GM11168 (cell line): Measurements from ENCODE around the gene FBXO31.

Experiments
- in situ Hi-C: fragments of 300-500 bp; cut with MboI; formaldehyde crosslinking; loops from one replicate; pipeline ENCODE4 v1.12.0; 2022; ENCODE audit warnings: low sequenced_read_pairs; ENCODE audit not compliant: unreplicated experiment

FBXO31 gene

DNA sequence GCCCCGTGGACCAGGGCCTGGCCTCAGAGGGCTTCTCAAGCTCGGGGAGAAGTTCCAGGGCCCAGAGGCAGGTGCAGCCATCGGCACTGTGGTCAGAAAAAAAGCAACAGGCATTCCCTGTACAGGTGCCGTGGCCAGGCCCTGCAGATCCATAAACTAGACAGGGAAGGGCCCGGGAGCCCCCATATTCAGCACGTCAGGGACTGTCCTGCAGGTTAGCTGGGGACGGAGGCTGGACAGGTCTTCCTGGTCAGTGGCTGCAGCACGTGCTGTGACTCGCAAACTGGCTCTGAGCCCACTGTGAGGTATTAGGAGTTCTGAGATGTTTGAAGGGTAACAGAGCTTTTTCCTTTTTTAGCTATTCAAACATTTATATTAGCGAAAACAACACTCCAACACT, 51.4 kb downstream of the FBXO31 start:
- in situ Hi-C loops, result no loop called here

DNA sequence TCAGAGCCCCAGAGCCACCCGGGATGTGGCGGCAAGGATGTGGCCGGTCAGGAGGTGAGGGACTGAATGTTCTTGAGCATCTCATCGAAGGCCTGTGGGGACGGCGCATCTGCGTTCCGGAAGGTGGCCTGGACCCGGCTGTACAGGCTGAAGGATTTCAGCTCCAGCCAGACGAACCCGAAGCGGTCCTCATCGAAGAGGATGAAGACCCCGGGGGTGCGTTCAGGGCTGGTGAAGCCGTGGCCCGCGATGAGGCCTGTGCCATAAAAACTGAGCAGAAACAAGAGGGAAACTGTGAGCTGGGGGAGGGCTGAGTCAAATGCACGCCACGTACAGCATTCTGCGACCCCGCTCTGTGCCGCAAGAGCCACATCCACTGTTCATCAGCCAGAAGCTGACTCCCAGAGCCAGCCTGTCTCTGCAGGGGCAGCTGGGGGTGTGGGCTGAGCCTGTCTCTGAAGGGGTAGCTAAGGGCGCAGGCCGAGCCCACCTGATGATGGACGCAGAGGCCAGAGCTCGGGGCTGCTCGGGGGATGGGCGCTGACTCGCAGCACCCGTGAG, 52.3 kb downstream of the FBXO31 start:
- in situ Hi-C loops, result no loop called here

DNA sequence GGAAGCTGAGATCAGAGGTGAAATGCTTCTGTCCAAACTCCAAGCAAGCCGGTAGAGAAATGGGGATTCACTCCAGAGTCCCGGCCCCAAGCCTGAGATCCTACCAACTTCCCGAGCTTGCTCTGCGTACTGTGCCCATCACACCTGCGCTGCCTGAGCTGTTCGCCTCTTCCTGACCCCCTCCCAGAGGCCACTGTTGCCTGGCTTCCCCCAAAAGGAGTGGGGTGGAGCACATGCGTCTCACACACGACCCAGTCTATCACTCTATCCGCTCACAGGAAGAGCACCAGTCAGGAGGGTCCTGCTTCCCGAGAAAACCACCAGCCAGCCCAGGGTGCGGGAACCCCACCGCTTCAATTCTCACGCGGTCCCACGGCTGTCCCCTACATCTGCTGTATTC, 52.9 kb downstream of the FBXO31 start:
- in situ Hi-C loops, result no loop called here

DNA sequence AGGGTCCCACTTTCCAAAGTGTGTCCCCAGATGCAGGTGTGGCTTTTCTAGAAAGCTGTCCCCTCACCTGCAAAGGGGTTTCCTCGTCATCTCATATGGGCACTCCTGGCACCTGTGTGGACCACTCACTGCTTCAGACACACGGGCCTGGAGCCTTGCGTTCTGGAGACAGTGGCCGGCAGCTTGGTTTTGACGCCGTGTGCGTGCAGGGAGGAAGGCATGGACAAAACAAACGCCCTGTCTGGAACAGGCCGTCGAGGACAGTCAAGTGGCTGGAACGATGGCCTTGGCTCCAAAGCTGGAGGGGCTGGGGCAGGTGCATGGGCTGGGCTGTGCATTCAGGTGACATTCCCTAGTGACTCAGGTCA, 53.3 kb downstream of the FBXO31 start:
- in situ Hi-C loops, result no loop called here

DNA sequence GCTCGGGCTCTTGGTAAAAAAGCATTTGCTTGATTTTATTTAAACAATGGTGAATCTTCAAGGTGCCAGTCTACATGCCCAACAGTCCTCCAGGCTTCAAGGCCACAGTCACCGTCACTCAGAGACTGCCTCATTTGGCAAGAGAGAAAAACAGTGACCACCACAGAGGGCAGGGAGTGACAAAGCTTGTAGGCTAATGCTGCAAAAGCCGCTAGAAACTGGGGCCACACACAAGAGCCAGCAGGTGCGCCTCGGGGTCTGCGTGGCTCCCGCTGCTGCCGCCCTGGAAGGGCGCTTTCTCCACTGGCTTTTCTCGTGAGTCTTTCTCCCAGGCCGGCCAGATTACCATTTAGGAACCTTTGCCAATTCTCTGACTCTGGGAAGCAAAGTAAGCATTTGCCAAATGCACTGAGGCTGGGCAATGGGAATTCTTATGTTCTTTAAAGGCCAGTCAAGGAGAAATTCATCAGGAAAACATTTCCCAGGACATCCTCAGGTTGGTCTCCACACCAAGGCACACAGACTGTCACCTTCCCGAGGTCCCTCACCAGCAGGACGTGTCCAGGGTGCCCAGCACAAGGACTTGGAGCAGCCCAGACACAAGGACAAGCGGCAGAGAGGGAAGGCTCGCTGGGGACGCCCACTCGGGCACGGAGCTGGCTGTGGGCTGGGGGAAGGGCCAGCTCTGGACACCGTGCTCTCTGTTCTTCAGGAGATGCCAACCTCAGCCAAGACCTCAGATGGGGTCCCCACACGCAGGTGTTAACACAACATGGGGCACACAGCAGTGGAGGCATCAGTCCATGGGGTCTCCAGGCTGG, 53.9 kb downstream of the FBXO31 start:
- in situ Hi-C loops, result no loop called here

DNA sequence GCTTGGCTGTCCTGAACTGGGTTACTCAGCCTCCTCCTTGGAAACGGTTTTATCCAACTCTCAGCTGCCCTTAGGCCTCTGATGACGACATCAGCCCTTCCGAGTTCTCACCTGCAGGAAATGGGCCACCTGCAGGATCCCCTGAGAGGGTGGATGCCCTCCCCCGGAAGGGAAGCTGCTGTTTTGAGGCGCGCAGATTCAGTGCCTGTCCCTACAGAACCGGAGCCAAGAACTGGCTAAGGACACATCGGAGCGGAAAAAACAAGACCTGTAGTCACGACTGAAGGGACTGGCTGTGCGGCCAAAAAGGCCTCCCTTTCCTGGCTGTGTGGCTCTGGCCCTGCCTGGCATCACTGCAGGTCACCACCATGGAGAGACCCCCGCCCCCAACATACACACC, 54.7 kb downstream of the FBXO31 start:
- in situ Hi-C loops, result no loop called here

DNA sequence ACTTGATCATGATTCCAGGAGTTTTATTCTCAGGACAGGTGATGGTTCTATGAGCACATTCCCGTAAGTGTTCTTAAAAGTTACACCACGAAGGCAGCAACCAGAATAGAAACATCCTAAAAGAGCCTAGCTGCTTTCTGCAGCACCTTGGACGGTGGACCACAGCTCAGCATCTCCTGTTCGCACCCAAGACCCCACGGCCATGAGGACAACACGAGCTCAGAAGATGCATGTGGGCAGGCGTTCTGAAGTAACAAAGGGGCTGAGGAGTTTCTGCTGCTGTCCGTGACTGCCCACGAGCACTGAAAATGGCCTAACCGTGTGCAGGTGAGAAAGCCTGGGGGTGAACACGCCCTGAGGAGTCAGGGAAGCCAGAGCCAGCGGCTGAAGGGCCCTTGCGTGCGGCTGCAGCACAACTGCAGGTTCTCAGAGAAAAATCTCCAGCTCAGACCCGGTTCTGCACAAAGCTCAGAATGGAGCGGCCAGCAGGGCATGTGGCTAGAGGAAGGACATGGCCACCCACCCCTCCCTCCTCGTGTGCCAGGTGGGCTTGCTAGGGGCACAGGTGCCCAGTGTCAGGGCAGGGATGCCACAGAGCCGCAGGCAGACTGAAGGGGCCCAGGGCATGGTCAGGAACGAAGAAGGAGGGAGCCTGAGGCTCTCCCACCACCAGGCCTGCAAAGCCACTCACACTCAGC, 55.6 kb downstream of the FBXO31 start:
- in situ Hi-C loops, result no loop called here

DNA sequence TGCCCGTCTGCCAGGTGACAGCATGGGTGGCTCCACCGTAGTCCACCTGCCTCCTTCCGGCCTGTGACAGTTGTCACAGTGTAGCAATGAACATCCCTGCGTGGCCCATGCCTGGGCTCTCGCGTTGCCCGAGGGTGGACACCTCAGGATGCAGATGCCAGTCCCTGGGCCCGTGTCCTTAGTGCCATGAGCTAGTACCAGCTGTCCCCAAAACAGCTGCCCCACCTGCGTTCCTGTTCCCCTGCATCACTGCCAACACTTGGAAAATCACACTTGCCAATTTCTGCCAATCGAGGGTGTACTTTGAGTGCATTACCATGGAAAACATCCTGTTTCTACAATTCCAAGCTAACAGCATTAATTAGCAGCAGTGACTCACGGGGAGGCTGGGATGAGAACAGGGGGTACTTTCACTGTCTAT, 57.4 kb downstream of the FBXO31 start:
- in situ Hi-C loops, result no loop called here

DNA sequence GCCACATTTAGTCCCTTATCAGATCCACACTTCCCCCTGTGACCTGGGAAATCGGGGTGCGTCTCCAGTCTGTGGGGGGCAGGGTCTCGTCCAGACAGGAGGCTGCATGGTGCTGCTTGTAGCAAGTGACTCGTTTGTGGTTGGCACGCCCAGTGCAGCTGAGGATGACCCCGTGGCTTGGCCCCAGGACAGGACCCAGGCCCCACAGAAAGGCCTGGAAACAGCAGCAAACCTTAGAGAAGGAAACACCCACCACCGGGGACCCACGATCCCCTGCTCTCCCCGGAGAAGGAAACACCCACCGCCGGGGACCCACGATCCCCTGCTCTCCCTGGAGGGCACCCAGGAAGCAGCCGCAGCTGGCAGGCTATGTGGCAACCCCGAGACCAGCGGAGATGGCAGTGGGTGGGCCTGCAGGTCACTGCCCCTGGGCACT, 58.1 kb downstream of the FBXO31 start:
- in situ Hi-C loops, result no loop called here

DNA sequence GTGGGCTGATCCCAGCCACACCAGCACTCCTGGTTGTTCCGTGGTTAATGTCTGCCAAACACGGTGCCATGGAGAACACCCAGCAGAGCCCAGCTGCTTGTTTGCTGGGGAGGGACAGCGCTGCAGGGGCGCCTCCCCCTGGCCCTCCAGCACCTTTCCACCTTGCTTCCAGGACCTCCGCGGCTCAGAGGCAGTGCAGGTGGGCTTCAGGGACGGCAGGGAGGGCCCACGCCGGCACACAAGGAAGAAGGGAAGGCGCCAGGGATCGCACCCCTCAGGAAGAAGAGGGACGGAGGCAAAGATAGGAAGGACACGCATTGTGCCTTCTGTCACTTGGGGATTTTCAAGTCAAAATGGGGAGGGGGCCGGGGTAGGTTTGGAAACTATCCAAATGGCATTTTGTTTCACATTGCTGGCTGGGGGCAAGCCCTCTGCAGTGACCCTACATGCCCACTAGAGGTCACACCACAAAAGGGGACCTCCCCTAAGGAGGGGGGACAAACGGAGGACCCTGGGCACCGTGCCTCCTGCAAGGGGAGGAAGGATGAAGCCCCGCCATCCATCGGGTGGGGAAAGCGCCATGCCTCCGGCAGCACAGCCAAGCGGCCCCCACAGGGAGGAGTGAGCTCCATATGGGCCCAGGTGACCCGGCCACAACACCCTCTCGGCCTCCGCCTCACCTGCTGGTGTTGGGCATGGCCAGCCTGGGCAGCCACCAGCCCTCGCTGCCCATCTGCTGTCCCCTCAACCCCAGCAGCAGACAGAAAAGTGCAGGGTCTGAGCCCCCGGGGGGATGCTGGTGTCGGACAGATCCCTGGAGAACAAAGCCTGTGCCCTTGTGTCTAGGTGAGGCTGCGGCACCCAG, 58.9 kb downstream of the FBXO31 start:
- in situ Hi-C loops, result no loop called here

DNA sequence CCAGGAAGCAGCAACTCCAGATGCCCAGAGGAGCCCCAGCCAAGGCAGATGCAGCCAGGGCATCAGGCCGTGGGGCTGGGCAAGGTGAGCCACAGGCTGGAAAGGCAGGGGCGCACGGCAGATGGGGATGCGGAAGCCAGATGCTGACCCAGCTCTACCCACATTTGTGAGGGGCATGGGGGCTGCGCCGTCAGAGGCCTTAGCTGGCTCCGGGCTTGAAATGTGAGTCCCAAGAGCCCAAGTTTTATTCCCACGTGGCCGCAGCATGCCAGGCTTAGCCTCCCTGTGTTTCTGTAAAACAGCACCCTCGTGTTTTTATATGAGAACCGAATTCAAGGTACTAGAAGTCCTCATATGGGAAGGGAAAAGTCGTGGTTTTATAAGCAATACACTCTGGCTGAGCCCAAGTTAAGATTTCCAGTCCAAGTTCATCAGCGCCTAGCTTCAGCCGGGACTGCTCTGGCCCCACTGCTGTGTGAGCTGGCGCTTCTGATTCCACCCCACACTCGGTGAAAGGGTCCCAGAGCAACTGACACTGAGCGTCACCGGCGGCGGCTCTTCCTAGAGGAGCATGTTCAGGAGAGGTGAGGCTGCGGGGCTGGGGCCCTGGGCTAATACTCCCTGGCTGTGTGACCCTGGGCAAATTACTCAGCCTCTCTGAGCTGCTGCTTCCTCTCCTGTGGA, 59.7 kb downstream of the FBXO31 start:
- in situ Hi-C loops, result no loop called here

DNA sequence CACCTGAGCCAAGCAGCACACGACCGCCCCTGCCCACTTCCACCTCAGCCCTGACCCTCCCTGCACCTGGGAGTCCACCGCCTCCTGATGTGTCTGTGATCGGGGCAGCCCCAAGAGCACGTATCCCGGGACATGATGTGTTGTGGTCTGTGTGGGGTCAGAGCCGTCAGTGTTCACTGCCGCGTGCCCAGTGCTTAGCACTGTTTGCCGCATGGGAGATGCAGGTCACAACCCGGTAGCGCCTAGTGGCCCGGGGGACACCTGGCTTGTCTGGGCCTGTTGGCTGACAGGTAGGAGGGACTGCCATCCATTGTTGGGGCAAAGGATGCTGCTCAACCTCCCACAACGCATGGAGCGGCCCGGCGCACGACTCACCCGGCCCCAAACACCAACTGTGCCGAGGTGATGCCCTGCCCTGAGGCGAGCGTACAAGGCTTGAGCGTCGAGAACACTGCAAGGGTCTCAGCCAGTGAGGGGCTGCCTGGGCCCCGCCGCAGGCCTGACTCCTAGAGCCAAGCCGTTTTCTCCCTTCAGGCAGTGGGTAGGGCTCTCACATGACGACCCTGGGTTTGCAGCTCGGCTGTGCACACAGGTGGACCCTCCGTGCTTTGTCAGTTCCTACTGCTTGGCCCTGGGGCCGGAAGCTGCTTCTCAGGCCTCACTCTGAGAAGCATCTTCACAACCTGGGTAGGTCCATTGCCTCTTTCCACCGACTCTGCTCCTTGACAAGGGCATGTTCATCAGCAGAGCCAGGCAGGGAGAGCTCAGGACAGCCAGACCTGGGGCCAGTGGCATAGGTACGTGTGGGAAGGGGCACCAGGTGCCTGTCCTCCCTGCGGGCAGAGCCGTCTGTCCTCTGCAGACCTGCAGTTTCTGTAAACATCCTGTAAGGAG, 60.5 kb downstream of the FBXO31 start:
- in situ Hi-C loops, result no loop called here

DNA sequence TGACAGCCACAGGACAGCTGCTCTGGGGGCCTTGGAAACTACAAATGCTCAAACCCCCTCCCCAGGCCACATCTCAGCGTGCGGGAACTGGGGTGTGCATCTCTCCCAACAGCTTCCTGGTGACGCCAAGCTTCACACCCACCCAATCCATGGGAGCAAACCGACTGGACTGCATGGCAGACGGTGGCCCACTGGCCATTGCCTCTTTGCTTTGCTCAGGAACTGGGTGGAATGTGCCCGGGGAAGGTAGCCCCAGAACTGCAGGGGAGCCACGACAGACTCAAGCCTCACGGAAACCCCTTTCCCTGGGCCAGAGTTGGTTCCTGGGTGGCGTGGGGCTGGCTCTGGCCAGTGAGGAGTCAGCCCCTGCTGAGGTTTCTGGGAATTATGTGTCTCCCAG, 61.2 kb downstream of the FBXO31 start:
- in situ Hi-C loops, result no loop called here

DNA sequence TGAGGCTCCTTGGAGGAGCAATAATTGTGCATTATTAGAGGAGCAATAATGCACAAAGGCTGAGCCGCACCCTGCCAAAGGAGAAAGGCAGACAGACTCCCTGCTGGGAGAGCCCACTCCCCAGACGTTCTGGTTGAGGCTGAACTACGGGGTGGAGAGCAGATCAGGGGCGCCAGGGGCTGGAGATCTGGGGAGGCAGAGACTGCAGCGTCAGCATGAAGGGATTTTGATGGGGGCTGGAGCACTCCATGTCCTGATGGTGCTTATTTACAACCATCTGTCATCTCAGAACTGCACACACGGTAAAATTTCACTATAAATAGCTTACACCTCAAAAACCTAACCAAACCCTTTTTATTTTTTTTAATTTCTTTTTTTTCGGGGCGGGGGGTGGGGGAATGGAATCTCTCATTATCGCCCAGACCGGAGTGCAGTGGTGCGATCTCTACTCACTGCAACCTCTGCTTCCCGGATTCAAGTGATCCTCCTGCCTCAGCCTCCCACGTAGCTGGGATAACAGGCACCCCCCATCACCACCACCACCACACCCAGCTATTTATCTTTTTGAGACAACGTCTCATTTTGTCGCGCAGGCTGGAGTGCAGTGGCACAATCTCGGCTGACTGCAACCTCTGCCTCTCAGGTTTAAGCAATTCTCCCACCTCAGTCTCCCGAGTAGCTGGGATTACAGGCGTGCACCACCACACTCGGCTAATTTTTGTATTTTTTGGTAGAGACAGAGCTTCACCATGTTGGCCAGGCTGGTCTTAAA, 62.1 kb downstream of the FBXO31 start:
- in situ Hi-C loops, result no loop called here

DNA sequence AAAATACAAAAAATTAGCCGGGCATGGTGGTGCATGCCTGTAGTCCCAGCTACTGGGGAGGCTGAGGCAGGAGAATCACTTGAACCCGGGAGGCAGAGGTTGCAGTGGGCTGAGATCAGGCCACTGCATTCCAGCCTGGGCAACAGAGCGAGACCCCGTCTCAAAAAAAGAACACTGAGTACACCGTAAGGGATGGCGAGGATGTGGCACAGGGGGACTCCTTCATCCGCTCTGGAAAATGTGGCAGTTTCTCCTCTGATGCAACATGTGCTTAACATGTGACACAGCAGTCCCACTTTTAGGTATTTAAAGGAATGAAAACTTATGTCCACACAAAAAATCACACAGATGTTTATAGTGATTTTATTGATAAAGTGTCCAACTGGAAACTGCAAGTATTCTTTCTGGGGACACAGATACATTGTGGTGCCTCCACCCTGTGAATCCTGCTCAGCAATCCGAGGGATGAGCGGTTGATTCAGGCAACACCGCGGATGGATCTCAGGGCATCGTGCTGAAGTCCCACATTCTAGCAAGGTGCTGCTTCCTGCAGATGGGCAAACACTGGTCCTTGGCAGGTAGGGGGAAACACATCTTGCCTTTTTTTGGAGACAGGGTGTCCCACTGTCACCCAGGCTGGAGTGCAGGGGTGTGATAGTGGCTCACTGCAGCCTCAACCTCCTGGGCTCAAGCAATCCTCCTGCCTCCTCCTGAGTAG, 62.9 kb downstream of the FBXO31 start:
- in situ Hi-C loops, result no loop called here

DNA sequence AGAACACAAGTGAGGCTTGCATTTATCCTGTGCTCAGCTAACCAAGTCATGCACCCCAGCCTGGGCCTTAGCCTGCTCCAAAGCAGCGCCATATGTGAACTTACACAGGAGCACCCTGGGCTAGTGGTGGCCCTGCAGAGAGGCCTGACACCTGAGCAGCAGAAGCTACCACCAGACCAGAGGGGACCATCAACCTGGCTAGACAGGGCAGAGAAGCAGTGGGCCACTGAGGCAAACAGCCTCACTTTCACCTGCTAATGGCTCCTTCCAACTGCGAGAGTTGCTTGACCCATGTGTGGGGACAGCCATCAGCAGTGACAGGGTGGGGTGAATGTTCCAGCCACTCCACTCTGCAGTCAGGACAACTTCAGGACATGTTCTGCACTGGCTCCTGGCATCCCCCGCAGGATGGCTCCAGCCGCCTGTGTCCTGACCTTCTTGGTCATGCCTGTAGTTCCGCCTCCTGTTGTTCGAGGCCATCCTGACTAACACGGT, 63.5 kb downstream of the FBXO31 start:
- in situ Hi-C loops, result no loop called here

DNA sequence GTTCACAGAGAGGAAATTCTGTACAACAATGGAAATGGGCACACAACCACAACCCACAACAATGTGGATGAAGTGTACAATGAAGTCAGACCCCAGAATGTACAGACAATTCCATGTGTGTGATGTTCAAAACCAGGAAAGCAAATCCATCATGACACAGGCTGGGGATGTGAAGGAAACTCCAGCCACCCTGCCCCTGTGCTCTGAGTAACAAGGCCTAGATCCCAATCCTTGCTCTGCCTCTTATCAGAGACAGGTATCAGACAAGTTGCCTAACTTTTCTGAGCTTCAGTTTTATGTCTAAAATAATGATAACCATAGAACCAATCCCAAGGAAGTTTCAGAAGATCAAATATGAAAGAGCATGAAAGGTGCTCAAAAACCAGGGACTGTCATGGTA, 64.6 kb downstream of the FBXO31 start:
- in situ Hi-C loops, result no loop called here
